Mucosa of descending colon (tissue), 3 donors: ENCODE data around the gene SCN11A. TPM values are rescaled to one million over a fixed set of nuclear protein-coding genes. Genes with fewer than 3 reads are reported as not detected.
A peak's percentile ranks its signal among the peaks of the same experiment; 100 is the strongest.

Experiments
- ATAC-seq: fragments of 200-7000 bp; cut with Tn5 transposase; one replicate; pipeline ENCODE4 v1.9.1; 2020; ENCODE audit warnings: mild to moderate bottlenecking, moderate library complexity
- DNase-seq, 3 donors: peaks; one replicate each; pipeline ENCODE4 v3.0.0-alpha.2; 2020
- H3K36me3 ChIP-seq: fragments of 200-600 bp; one replicate; pipeline ENCODE4 v1.8.0; 2021; ENCODE audit warnings: low read depth, mild to moderate bottlenecking
- H3K4me1 ChIP-seq: fragments of 200-600 bp; one replicate; pipeline ENCODE4 v1.8.0; 2021; ENCODE audit warnings: low read depth, mild to moderate bottlenecking
- H3K4me3 ChIP-seq: fragments of 200-600 bp; one replicate; pipeline ENCODE4 v1.8.0; 2021; ENCODE audit warnings: mild to moderate bottlenecking
- H3K9me3 ChIP-seq: fragments of 200-600 bp; one replicate; pipeline ENCODE4 v1.8.0; 2021; ENCODE audit warnings: mild to moderate bottlenecking
- intact Hi-C, 2 donors: fragments of 100-400 bp; cut with DNase I in 1 of 2; cut with micrococcal nuclease in 1 of 2; formaldehyde crosslinking; loops; one replicate each; pipeline versions ENCODE4 v1.11.0 to v1.11.1; 2022; cut with DNase I, micrococcal nuclease
- total RNA-seq, 3 donors: library from RNA; stranded (reverse); fragmentation: NEBNext Ultra II Directional in 2 of 3; extraction: Animal tissue kit (Norgen Biotek cat#: 25700) in 2 of 3; gene quantifications; one replicate each; pipeline versions ENCODE4 v1.2.1 to v1.2.4, GENCODE V29; 2021 to 2023
- TF ChIP-seq, protein P1 (sequence below): fragments of 200-600 bp; IDR thresholded peaks from one replicate; pipeline ENCODE4 v1.8.0; 2022; ENCODE audit warnings: antibody characterized with exemption, mild to moderate bottlenecking
- donor health status: DM: no; HTN: no; CAD: no; lungs with moderate emphysema.
- donor health status: DM: no; HTN: no; CAD: no.
- donor health status: DM: no; HTN: yes; CAD: no.

SCN11A gene
- total RNA-seq, 3 donors from 2014 or later, result 0.23 to 2.1 (median 0.27) TPM

DNA sequence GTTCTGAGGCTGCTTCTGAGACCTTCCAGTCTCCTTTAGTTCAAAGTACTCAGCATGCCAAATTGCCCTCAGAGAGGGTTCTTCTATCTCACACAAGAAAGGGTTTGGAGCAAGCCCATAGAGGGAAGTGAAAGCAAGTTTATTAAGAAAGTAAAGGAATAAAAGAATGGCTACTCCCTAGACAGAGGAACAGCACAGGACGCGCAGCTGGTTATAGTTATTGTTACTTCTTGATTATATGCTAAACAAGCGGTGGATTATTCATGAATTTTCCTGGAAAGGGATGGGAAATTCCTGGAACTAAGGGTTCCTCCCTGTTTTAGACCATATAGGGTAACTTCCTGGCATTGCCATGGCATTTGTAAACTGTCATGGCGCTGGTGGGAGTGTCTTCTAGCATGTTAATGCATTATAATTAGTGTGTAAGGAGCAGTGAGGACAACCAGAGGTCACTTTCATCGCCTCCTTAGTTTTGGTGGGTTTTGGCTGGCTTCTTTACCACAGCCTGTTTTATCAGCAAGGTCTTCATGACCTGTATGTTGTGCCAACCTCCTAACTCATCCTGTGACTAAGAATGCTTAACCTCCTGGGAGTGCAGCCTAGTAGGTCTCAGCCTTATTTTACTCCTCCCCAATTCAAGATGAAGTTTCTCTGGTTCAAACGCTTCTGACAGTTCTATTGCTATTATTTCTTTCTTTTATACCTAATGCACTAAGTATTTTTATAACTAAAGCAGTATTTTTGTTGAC is 26.3 kb downstream of the SCN11A start:
- ATAC-seq (peak; percentile 48), DNase-seq (no peak)
- intact Hi-C loops, result no loop called here
- H3K4me1 ChIP-seq, result no peaks in the 10 kb centered on the region
- no peak overlapping the region for H3K4me3 ChIP-seq
- no peaks in the 10 kb centered on the region for H3K36me3 ChIP-seq
- TF ChIP-seq, protein P1, sequence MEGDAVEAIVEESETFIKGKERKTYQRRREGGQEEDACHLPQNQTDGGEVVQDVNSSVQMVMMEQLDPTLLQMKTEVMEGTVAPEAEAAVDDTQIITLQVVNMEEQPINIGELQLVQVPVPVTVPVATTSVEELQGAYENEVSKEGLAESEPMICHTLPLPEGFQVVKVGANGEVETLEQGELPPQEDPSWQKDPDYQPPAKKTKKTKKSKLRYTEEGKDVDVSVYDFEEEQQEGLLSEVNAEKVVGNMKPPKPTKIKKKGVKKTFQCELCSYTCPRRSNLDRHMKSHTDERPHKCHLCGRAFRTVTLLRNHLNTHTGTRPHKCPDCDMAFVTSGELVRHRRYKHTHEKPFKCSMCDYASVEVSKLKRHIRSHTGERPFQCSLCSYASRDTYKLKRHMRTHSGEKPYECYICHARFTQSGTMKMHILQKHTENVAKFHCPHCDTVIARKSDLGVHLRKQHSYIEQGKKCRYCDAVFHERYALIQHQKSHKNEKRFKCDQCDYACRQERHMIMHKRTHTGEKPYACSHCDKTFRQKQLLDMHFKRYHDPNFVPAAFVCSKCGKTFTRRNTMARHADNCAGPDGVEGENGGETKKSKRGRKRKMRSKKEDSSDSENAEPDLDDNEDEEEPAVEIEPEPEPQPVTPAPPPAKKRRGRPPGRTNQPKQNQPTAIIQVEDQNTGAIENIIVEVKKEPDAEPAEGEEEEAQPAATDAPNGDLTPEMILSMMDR, result no peak
- no peaks in the 10 kb centered on the region for H3K9me3 ChIP-seq

DNA sequence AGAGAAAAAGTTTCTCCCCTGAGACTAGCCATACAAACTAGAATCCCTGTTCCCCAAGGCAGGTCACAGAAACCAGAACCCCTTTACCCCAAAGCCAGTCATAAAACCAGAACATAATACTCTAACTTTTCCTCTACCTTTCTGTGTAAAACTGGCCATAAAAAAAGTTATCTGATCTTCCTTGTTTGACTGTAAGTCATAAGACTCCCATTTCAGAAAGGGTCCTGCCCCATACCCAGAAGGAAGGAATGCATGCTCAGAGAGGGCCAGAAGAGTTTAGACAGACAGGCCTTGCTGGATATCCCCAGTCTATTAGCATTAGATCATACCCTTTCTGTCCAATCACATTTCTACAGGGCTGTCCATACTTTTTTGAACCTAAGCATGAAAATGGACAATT is 27.2 kb downstream of the SCN11A start:
- TF ChIP-seq, protein P1, result no peak
- no peaks in the 10 kb centered on the region for H3K9me3 ChIP-seq
- H3K4me1 ChIP-seq, result no peaks in the 10 kb centered on the region
- H3K4me3 ChIP-seq, result no peak overlapping the region
- H3K36me3 ChIP-seq, result no peaks in the 10 kb centered on the region
- peak; percentile 56 for ATAC-seq
- no peak for DNase-seq
- intact Hi-C loops, result no loop called here

DNA sequence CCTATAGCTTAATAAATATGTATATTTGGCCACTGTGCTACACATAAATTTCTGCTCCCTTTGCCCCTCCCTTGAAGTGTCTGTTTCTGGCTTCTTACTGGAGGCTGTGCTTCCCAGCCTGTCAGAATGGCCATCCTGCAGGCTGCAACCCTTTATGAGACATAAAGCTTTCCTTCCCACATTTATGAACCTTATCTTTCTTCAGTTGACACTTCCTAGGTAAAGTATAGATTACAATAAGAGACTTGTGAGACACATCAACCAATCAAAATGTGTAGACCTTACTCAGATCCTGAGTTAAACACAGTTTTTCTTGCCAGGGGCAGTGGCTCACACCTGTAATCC is 29.5 kb downstream of the SCN11A start:
- intact Hi-C loops, result no loop called here
- Histone ChIP-seq H3K9me3 (no peaks in the 10 kb centered on the region), H3K4me1 (no peaks in the 10 kb centered on the region), H3K36me3 (no peaks in the 10 kb centered on the region), H3K4me3 (no peak overlapping the region)
- DNase-seq (no peak), ATAC-seq (peak; percentile 58)
- TF ChIP-seq, protein P1, result no peak

DNA sequence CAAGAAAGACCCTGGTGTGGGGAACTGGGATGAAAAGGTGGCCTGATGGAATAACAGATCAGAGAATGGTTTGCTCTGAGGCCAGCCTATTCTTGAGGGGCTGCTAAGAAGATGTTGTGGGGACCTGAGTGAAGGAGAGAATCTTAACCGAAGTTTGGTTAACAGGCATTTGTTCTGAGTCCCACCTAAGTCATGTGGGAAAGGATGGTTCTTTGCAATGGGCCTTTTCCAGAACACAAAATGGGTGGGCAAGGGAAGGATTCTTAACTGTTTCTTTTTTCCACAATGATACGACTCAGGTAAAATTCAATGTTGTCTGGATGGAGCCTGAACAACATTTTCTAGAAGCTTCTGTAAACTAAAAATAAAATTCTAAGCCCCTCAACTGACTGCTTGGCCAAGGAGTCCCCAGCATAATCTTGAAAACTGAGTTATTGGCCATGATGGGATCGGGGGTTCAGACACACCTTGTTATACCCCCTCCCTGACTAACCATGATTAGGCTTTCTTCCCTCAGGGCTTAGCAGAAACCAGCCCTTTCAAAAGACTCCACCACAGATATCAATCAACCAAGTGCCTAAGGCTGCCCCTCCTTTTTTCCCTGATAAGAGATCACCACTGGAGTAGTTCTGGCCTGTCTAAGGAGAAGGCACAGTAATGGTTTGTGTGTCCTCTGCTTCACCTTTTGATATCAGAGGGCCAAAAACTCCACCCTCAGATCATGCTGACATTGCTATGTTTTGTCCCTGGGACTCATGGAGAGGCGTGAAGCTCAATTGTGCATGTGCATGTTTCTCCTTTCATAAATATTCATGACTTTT is 30.1 kb downstream of the SCN11A start:
- Histone ChIP-seq H3K4me1 (no peaks in the 10 kb centered on the region), H3K9me3 (no peaks in the 10 kb centered on the region), H3K36me3 (no peaks in the 10 kb centered on the region), H3K4me3 (no peak overlapping the region)
- intact Hi-C loops, result no loop called here
- DNase-seq (no peak), ATAC-seq (peak; percentile 38)
- TF ChIP-seq, protein P1, result no peak

DNA sequence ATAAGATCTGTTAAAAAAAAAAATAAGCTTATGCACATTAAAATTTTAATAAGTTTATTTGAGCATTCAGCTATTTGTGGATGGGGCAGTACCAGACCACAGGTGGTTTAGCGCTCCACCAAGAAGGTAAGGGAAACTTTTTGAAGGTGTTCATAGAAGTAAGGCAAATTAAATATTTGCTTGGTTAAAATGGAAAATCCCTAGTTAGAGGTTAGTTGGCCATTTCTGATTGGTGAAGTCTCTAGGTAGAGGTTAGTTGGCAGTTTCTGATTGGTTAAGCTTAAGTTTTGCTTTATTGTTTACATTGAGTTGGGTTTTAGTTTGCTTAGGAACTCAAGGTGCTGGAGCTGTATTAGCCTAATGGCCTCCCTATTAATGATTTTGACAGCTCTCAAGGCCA is 30.7 kb downstream of the SCN11A start:
- intact Hi-C loops, result no loop called here
- Histone ChIP-seq H3K4me1 (no peaks in the 10 kb centered on the region), H3K9me3 (no peaks in the 10 kb centered on the region), H3K36me3 (no peaks in the 10 kb centered on the region), H3K4me3 (no peak overlapping the region)
- DNase-seq (no peak), ATAC-seq (no peak)
- TF ChIP-seq, protein P1, result no peak
